ENCODE data around the gene LHB.
A peak's percentile ranks its signal among the peaks of the same experiment; 100 is the strongest.

Gene LHB

DNA sequence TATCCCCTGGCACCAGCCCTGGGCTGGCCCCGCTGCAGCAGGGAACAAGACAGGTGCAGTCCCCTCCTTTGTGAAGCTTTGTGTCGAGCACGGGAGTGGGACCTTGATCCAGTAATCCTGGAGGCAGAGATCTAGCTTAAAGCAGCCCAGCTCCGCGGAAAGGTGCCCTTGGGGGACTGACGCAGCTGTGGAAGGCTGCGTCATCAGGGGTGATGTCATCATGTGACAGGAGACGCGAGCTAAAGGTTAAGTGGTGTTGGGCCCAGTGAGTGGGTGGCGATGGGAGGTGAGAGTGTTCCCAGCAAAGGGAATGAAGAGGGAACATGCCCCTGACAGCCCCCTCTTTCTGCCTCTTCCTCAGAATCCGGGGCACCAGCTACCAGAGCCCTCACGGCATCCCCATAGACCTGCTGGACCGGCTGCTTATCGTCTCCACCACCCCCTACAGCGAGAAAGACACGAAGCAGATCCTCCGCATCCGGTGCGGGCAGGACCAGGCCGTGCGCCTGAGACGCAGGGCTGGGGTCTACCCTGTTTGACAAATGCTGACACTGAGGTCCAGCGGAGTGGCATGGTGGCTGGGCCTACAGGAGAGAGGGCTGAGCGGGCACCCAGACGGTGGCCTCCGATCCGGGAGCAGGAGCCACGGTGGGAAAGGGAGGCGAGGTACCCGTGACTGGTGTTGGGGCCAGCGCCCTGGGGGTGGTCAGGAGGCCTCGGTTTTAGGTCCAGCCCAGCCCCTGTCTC lies 2.6 kb downstream of the LHB start:
- no peak for DNase-seq (ENCODE audit: low read depth in 3 of 3, low spot score in 1 of 3)

DNA sequence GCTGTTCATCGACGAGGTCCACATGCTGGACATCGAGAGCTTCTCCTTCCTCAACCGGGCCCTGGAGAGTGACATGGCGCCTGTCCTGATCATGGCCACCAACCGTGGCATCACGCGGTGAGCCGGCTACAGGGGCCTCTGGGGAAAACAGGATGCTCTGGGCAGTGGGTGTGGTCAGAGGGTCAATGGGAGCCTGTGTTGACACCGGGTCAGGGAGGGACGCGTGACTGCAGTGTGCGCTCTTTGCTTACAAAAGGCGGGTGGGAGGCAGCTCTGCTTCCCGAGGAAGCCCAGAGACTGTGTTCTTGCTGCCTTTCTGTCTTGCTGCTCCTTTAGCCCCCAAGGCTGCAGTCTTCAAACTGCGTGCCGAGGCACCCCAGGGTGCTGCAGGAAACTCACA lies 5.7 kb downstream of the LHB start:
- DNase-seq (ENCODE audit: low read depth in 3 of 3, low spot score in 1 of 3), result no peak

DNA sequence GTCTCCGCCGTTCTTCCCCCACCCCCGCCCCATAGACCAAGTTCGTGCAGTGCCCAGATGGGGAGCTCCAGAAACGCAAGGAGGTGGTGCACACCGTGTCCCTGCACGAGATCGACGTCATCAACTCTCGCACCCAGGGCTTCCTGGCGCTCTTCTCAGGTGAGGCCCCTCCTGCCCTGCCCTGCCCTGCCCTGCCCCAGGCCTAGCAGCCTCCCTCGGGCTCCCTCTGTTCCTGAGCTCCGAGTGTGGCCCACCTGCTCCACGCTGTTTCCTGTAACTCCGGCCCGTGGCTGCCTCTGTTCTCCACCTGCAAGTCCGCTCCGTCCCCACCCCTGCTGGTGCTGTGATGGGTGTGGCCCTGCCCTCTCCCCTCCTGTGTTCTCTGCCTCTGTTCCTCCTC lies 6.4 kb downstream of the LHB start:
- DNase-seq (ENCODE audit: low read depth in 3 of 3, low spot score in 1 of 3), result no peak

DNA sequence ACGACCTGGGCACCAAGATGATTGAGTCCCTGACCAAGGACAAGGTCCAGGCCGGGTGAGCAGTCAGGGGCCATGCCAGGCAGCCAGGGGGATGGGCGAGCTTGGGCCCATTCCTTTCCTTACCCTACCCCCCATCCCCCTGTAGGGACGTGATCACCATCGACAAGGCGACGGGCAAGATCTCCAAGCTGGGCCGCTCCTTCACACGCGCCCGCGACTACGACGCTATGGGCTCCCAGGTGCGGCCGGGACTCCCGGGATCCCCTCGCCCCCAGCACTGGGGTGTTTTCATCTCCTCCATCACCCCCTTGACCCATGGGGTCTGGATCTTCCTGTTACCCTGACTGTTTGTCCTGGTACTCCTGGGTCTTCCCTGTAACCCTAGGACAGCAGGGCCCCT lies 7.1 kb downstream of the LHB start:
- no peak for DNase-seq (ENCODE audit: low read depth in 3 of 3, low spot score in 1 of 3)

DNA sequence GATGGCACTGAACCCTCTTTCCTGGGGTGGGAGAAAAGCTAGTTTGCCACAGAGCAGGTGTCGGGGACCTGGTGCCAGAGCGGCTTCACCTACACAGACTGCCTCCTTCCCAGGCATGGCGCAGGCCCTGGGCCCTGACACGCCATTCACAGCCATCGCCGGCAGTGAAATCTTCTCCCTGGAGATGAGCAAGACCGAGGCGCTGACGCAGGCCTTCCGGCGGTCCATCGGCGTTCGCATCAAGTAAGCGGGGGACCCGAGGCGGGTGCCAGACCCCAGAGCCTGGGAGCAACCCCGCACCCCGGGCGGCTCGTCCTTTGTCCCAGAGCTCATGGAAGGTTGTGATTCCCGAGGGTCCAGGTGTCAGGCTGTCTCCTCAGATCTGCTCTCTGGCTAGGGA lies 10.0 kb downstream of the LHB start:
- no peak for DNase-seq (ENCODE audit: low read depth in 3 of 3, low spot score in 1 of 3)

DNA sequence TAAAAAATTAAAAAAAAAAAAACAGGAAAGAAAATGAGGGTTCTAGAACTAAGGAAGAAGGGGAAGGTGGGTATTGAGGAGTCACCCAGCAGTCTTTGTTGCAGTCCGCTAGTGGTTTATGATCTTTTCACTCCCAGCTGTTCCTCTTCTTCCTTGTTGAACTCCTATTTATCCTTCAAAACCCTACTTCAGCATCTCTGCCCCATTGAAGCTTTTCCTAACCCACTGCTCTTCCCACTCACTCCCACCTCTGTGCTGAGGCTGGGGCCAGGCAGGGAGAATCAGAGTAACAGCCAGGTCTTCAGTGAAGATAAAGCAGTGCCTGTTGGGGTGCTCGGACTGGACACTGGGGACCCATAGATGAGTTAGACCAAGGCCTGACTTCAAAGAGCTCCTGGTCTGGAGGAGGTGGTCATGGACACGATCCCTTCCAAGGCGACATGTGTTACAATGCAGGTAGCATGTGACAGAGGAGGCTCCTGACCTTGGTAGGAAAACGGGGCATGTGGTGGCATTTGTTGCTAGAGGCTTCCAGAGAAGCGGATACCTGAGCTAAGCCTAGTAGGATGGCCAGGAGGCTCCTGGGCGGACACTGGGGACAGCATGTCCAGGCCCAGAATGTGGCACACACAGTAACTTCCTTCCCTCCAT lies 11.8 kb downstream of the LHB start:
- DNase-seq (ENCODE audit: low read depth in 3 of 3, low spot score in 1 of 3), result no peak

DNA sequence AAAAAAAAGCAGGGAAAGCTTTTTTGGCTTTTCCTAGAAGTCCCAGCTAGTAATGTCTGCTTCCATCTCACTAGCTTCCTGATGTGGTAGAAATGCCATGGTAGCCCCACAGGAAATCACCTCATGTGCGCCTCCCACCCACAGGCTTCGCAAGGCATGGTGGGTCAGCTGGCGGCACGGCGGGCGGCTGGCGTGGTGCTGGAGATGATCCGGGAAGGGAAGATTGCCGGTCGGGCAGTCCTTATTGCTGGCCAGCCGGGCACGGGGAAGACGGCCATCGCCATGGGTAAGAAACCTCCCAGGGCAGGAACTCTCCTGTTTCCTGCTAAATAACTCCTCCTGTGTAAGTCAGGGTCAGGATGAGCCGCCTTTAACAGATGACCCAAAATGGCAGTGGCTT lies 12.8 kb downstream of the LHB start:
- DNase-seq (ENCODE audit: low read depth in 3 of 3, low spot score in 1 of 3), result no peak

DNA sequence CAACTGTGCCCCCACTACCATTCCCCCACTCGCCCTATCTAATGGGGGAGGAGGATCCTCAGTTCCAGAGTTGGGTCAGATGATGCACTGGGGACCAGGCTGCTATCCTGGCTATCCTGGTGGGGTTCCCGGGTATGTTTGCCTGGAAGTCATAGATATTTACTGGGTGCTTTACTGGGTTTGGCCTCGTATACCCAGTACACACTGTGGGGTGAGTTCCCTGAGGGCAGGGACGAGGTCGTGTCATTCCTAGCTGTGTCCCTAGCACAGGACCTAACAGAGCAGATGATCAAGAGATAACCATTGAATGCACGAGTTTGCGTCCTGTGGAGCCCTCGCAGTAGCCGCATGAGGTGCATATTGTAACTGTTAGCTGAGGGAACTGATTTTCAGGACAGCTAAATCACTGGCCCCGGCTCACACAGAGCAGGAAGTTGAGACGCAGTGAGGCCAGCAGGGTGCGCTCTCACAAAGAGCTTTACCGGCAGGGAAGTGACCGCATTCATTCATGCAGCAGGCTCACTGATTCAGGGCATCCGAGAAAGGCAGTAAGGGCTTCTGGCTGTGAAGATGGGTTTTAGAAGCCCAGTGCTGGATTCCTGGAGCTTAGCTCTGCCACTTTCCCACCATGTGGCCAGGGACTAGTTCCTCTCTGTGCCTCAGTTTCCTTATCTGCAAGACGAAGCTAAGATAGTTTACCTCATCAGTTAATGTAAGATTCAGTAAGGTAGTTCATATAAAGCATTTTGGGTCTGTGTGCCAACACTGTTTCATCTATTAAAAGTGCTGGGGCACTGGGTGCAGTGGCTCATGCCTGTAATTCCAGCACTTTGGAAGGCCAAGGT lies 17.2 kb downstream of the LHB start:
- peak; percentile 26 to 45 (median 44) for DNase-seq (ENCODE audit: low read depth in 3 of 3, low spot score in 1 of 3)

DNA sequence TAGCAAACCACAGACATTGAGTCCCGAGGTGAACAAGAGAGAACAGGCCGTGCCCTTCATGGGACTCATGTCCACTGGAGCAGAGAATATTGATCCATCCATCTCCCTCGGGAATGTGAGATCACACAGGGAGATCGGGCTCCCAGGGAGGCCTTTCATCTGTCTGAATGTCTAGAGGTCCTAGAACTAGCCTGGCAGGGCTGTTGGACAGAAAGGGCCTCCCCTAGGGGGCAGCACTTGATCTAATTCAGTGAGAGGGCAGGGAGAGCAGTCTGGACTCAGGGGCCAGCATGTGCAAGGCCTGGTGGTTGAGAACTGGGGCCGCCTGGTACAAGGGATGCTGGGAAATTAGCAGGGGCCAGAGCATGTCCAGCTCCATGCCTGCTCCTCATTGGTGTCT lies 18.9 kb downstream of the LHB start:
- peak in 1 of 3 donors; percentile 25 for DNase-seq (ENCODE audit: low read depth in 3 of 3, low spot score in 1 of 3)

DNA sequence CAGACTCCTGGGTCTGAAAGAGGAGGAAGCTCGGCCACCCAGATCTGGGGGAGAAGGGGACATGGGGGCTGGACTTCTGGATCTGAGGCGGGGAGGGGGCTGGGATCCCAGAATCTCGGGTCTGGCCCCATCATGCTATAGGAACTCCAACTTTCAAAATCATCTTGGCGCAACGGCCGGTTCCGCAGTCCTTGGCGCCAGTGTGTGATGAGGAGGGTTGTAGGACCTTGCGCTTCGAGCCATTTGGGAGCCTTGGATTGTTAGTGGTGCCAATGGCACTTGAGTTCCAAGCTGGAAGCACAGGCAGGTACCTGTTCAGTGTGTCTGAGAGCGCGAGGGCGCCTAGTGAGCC lies 22.9 kb downstream of the LHB start:
- DNase-seq (ENCODE audit: low read depth in 3 of 3, low spot score in 1 of 3), result no peak

DNA sequence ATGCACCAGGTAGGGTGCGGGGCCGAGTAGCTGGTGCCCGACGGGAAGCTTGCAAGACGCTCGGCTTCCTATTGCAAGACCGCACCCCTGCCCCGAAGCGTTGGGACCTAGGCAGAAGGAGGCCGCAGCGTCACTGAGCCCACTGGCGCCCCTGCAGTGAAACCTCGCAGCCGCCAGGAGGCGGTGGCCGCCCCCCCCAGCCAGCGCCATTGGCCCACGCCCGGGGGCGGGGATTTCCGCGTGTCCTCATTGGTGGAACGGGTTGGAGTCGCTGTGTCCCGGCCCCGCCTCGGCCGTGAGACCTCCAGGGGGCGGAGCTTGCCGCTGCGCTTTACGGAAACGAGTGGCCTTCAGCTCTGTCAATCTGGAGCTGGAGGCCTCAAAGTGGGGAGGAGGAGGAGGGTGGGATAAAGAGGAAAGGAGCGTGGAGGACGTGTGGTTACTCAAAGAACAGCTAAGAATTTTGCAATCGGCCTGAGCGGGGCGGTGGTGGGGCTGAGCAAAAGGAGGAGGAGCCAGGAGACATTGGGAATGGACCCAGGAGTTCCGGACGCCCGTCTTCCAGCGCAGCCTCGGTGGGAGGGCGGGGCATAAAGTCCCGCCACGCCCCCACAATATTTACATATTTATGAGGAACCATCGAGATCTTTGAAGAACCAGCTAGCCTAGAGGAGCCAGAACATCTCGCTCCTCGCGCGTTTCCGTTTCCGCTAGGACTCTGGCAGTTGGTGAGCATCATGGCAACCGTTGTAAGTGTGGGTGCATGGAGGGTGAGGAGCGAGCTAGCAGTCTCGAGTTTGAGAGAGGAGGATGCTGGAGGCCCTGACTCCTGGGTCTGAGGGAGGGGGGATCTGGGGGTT lies 23.5 kb downstream of the LHB start, which contains the start of the genes GYS1 and RUVBL2:
GYS1 (minus strand) TSS at position 135 of the 860 bp plus-strand sequence. CDS start 197 bp downstream, outside the sequence.
RUVBL2 (plus strand) TSS at position 713 of the 860 bp plus-strand sequence; CDS start at position 738, 25 bp downstream.
- DNase-seq (ENCODE audit: low read depth in 3 of 3, low spot score in 1 of 3), result peak; percentile 97 to 99 (median 99)

DNA sequence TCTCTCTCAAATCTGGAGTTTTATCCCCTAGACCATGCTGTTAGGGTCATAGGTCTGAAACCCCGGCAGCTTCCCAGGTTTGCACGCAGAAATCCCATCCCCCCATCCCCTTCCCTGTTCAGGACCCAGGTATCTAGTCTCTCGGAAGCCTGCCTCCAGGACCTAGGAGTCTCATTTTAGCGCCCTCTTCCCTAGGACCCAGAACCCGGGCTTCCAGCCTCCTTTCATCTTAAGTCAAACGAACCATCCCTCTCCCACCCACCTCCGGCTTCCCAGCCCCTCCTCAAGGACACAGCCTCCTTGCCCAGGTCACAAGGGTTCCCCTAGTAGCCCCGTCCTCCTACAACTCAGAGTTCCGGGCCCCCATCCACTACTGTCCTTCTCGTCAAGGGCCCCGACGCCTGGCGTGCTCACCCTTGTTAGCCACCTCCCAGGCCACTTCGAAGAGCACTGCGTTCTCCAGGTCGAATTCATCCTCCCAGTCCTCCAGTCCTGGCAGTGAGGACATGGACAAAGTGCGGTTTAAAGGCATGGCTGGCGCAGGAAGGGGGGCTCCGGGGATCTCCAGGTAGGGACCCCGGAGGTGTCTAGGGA lies 24.2 kb downstream of the LHB start:
- no peak for DNase-seq (ENCODE audit: low read depth in 3 of 3, low spot score in 1 of 3)

DNA sequence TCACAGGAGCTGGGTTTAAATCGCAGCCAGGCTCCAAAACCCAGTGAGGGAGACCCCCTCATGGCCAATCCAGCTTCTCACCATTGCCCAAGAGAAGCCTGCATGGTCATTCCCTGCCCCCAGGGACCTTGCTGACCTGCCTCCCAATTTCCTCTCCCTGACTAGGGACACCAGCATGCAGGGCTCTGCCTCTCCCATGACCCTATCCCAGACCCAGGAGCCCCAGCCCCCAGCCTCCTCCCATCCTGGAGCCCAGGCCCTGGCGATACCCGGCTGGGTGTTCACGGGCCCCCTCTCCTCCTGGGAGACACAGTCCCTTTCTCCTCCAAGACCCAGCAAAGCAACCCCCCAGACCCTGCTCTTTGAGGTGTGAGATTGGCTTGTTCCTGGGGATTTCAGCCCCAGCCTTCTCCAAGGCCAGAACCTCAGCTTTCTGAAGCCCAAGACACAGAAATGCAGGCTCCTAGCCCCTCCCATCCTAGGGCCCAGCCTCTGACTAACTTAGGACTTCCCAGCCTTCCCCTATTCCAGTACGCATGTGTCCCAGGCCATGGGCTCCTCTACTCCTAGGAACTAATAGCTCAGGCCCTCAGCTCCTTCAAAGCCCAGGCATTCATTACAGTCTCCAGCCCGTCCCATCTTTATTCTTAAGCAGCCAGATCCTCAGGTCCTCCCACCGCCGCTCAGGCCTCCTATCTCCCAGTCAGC lies 24.9 kb downstream of the LHB start:
- DNase-seq (ENCODE audit: low read depth in 3 of 3, low spot score in 1 of 3), result no peak

DNA sequence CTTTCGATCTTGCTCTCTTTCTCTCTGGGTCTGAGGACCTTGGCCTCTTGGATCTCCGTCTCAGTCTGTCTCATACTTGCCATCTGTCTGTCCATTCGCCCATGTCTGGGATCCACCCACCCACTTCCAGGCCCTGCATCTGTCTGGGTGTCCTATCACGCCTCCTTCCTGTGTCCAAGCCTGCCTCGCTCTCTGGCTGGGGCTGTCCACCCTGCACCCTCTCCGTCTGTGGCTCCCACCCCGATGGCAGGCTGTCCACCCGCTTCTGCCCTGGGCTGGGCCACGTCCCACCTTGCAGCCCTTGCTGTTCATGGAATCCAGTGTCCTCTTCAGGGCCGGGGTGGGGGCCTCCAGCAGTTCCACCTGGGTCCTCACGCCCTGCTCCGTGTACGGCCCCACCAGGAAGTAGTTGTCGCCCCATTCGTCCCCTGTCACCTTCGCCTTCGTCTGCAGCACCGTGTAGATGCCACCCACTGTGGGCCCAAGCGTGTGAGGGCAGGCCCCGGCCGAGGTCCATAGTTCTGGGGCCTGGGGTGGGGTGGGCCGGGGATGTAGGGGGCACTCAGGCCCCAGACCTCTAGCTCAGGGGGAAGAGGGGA lies 25.8 kb downstream of the LHB start:
- DNase-seq (ENCODE audit: low read depth in 3 of 3, low spot score in 1 of 3), result no peak

DNA sequence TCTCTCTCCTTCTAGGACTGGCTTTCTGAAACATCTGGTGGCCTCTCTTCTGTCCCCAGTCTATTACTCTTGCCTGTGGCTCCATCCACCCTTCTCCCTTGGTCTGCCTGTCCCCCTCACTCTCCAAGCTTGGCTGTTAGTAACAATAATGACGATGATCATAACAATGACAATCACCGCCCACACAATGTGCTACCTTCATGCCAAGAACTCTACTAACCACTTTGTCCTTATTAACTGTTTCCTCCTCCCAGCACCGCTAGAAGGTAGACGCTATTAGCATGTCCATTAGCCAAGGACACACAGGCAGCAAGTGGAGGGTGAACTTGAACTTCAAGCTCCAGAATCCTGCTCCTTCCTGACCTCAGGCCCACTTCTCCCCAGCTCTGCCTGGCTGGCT lies 26.5 kb downstream of the LHB start:
- no peak for DNase-seq (ENCODE audit: low read depth in 3 of 3, low spot score in 1 of 3)

DNA sequence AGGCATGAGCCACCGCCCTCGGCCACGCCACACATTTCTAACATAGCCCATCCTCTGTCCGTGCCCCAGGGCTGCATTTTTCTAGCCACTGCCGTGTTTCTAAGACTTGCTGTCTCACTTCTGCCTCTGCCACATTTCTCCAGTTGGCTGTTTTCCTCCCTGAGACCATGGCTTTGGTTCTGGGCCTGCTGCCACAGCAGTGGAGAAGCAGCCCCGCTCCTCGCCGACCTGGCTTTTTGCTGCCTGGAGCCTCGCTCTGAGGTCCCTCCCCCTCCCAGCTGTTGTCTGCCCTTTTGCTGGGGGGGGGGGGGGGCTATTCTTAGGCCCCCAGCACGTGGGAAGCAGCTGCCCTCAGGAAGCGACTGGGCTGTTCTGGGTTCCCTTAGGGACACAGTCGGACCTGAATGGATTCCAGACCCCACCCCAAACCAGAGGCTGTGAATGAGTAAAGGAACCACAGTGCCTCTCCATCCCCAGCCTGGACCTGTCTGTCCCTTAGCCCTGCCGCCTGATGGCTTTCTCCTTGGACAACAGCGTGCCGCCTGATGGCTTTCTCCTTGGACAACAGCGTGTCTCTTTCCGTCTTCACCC lies 27.1 kb downstream of the LHB start:
- DNase-seq (ENCODE audit: low read depth in 3 of 3, low spot score in 1 of 3), result no peak

DNA sequence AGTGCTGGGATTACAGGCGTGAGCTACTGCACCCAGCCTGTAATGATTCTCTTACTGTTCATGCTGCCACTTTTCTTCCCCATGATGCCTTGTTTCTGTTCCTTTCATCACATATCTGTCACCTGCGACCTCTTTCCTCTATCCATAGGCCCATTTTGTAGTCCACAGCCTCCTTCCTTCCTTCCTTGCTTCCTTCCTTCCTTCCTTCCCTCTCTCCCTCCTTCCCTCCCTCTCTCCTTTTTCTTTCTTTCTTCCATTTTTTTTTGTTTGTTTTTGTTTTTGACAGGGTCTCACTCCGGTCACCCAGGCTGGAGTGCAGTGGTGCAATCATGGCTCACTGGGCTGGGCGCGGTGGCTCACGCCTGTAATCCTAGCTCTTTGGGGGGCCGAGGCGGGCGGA lies 28.0 kb downstream of the LHB start:
- DNase-seq (ENCODE audit: low read depth in 3 of 3, low spot score in 1 of 3), result no peak

DNA sequence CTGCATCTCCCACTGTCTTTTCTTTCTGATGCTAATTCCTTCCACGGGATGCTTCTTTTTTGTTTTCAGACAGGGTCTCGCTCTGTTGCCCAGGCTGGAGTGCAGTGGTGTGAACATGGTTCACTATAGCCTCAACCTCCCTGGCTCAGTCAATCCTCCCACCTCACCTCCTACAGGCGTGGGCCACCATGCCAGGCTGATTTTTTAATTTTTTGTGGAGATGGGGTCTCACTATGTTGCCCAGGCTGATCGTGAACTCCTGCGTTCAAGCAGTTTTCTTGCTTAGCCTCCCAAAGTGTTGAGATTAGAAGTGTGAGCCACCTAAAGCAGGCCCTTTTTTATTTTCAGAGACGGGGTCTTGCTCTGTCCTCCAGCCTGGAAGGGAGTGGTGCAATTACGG lies 28.6 kb downstream of the LHB start:
- no peak for DNase-seq (ENCODE audit: low read depth in 3 of 3, low spot score in 1 of 3)

DNA sequence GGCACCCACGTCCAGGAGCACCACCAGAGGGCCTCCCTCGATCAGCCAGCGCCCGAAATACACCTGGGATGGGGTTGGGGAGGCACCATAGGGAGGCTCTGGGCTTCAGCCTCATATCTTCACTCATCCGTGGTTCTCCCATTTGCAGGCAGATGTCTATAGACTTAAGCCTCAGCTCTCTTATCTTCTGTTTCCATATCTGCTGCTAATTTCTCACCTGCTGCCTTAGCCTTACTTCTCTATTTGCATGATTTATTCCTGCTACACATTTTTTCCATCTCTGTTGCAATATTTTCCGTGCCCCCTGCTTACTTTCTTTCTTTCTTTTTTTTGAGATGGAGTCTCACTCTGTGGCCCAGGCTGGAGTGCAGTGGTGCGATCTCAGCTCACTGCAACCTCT lies 29.6 kb downstream of the LHB start:
- no peak for DNase-seq (ENCODE audit: low read depth in 3 of 3, low spot score in 1 of 3)
